HFFc6 (cell line): ENCODE data around the gene IER2. TPM values are rescaled to one million over a fixed set of nuclear protein-coding genes. Genes with fewer than 3 reads are reported as not detected.
"Not testable (repeated sequence)": the region's sequence is repeated elsewhere in the genome, so short reads cannot be mapped to it uniquely, and the experiment has no call there.

ENCODE experiments used
- DNase-seq: peaks from one replicate; pipeline ENCODE4 v3.0.0-alpha.2; 2018
- H3K27ac Mint-ChIP-seq: 2 replicates; pipeline ENCODE4 v1.8.0; 2020; ENCODE audit warnings: mild to moderate bottlenecking, mixed read lengths
- H3K27me3 Mint-ChIP-seq: 2 replicates; pipeline ENCODE4 v1.8.0; 2021; ENCODE audit warnings: mild to moderate bottlenecking, moderate library complexity, mixed read lengths; ENCODE audit not compliant: insufficient read depth
- H3K36me3 Mint-ChIP-seq: 2 replicates; pipeline ENCODE4 v1.8.0; 2021; ENCODE audit warnings: low read depth, mixed read lengths
- H3K4me1 Mint-ChIP-seq: 2 replicates; pipeline ENCODE4 v1.8.0; 2020; ENCODE audit warnings: low read depth, mixed read lengths
- H3K4me3 Mint-ChIP-seq: 2 replicates; pipeline ENCODE4 v1.8.0; 2020; ENCODE audit warnings: mild to moderate bottlenecking, moderate library complexity, mixed read lengths
- H3K9me3 Mint-ChIP-seq: 2 replicates; pipeline ENCODE4 v1.8.0; 2020; ENCODE audit warnings: mild to moderate bottlenecking, mixed read lengths
- total RNA-seq, 6 experiments: library from RNA; stranded (reverse); fragmentation: NEBNext Ultra II Directional; extraction: Animal tissue kit (Norgen Biotek cat#: 25700); gene quantifications; 2 replicates in 1 of 6; 3 replicates in 5 of 6; pipeline ENCODE4 v1.2.3, GENCODE V29; 2021
- TF ChIP-seq, protein P1 (sequence below): fragments of 200-600 bp; sonication (generic); IDR thresholded peaks from 2 replicates; pipeline ENCODE4 v1.5.0; 2021; ENCODE audit warnings: antibody characterized with exemption, mild to moderate bottlenecking

Gene IER2
- total RNA-seq, 6 experiments from 2014 or later, result 68.9 to 91.2 (median 87.7) TPM

- Mint-ChIP-seq H3K36me3 (no peaks in the 10 kb centered on the region), H3K27me3 (peaks cover 4% of the 10 kb centered on the region), H3K9me3 (no peaks in the 10 kb centered on the region), H3K27ac (peak overlapping the region; percentile 90), H3K4me3 (peak overlapping the region; percentile 48; the same call in 1 of the 2 replicates), H3K4me1 (peaks cover 71% of the 10 kb centered on the region)
- TF ChIP-seq, protein P1, sequence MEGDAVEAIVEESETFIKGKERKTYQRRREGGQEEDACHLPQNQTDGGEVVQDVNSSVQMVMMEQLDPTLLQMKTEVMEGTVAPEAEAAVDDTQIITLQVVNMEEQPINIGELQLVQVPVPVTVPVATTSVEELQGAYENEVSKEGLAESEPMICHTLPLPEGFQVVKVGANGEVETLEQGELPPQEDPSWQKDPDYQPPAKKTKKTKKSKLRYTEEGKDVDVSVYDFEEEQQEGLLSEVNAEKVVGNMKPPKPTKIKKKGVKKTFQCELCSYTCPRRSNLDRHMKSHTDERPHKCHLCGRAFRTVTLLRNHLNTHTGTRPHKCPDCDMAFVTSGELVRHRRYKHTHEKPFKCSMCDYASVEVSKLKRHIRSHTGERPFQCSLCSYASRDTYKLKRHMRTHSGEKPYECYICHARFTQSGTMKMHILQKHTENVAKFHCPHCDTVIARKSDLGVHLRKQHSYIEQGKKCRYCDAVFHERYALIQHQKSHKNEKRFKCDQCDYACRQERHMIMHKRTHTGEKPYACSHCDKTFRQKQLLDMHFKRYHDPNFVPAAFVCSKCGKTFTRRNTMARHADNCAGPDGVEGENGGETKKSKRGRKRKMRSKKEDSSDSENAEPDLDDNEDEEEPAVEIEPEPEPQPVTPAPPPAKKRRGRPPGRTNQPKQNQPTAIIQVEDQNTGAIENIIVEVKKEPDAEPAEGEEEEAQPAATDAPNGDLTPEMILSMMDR, result no peak
- DNase-seq, result peak; percentile 73
Measured at GRCh38 chr19:13169769-13170168, 19.6 kb downstream of the IER2 start.

- no peak for DNase-seq
- Mint-ChIP-seq H3K36me3 (no peaks in the 10 kb centered on the region), H3K4me1 (peaks cover 61% of the 10 kb centered on the region), H3K9me3 (no peaks in the 10 kb centered on the region), H3K27me3 (peaks cover 4% of the 10 kb centered on the region), H3K4me3 (no peak overlapping the region), H3K27ac (peak overlapping the region; percentile 58)
- TF ChIP-seq, protein P1, result no peak
Measured at GRCh38 chr19:13171146-13171545, 20.9 kb downstream of the IER2 start.

DNA sequence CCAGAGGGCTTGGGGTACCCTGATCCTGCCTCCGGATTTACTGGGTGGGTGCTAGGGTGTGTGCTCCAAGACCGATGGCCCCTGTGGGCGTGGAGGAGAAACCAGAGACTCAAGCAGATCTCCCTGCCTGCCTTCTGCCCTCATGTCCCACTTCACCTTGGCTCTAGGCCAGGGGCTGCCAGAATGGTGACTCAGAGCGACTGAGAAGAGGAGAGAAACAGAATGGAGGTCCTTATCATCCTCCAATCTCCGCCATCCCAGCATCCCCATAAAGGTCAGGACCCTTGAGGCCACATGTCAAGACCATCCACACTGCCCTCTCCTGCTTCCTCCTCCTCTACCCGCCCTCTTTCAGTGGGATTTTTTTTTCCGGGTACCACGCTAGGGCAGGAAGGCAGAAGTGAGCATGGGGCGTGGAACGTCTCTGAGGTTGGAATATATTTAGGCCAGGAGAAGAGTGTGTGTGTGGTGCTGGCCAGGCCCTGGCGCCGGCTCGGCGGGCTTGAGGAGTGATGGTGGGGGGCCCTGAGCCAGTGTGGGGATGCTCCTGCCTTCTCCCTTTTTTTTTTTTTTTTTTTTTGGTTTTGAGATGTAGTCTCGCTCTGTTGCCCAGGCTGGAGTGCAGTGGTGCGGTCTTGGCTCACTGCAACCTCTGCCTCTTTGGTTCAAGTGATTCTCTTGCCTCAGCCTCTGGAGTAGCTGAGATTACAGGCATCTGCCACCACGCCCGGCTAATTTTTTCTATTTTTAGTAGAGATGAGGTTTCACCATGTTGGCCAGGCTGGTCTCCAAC lies 22.3 kb downstream of the IER2 start:
- TF ChIP-seq, protein P1, result no peak
- Mint-ChIP-seq H3K27ac (peak overlapping the region; percentile 89), H3K4me1 (peaks cover 49% of the 10 kb centered on the region), H3K27me3 (peaks cover 3% of the 10 kb centered on the region; the same call in 1 of the 2 replicates), H3K36me3 (no peaks in the 10 kb centered on the region), H3K4me3 (peak overlapping the region; percentile 60), H3K9me3 (no peaks in the 10 kb centered on the region)
- peak; percentile 85 for DNase-seq

DNA sequence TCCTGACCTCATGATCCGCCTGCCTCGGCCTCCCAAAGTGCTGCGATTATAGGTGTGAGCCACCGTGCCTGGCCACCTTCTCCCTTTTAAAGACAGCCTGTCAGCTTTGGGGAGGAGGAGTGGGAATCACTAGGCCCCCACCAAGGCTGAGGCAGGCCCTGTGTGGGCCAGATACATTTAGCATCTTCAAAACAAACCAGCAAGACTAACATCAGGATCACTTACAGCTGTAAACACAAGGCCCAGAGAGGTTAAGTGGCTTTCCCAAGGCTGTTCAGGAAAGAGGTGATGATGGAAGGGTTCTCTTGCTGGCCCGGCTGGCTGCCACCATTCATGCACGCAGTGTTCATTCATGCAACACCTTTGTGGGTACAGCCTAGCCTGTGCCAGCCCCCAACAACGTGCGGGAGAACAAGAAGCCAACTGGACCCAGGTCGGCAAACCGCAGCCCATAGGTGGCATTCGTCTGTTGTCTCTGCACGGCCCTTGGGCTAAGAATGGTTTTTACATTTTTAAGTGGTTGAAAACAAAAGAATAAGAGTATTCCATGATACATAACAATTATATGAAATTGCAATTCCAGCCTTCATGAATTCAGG lies 23.0 kb downstream of the IER2 start:
- H3K4me3 Mint-ChIP-seq, result no peak overlapping the region
- no peak for DNase-seq
- H3K4me1 Mint-ChIP-seq, result peaks cover 42% of the 10 kb centered on the region
- no peaks in the 10 kb centered on the region for H3K9me3 Mint-ChIP-seq
- no peaks in the 10 kb centered on the region for H3K36me3 Mint-ChIP-seq
- TF ChIP-seq, protein P1, result no peak
- peak overlapping the region; percentile 89 for H3K27ac Mint-ChIP-seq
- peaks cover 3% of the 10 kb centered on the region; the same call in 1 of the 2 replicates for H3K27me3 Mint-ChIP-seq

DNA sequence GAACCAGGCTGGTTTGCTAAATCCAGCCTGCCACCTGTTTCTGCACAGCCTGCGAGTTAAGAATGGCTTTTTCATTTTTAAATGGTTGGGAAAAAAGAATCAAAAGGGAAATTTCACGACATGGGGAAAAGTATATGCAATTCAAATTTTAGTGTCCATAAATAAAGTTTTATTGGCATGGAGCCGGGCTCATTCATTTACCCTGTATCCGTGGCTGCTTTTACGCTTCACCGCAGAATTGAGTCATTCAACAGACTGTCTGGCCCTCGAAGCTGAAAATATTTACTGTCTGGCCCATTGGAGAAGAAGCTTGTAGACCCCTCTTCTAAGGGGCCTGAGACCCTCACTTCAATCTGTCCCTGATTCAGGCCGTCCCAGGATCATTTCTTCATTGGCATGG lies 26.1 kb downstream of the IER2 start:
- Mint-ChIP-seq H3K4me3 (no peak overlapping the region), H3K27me3 (peaks cover 1% of the 10 kb centered on the region; the same call in 1 of the 2 replicates), H3K4me1 (peaks cover 23% of the 10 kb centered on the region), H3K27ac (no peak overlapping the region), H3K9me3 (no peaks in the 10 kb centered on the region), H3K36me3 (no peaks in the 10 kb centered on the region)
- TF ChIP-seq, protein P1, result no peak
- no peak for DNase-seq

GRCh38 chr19:13177584-13177983 lies 27.4 kb downstream of the IER2 start:
- H3K27ac Mint-ChIP-seq, DNase-seq, H3K36me3 Mint-ChIP-seq, H3K4me3 Mint-ChIP-seq, H3K27me3 Mint-ChIP-seq, H3K9me3 Mint-ChIP-seq: not testable (repeated sequence)
- peaks cover 22% of the 10 kb centered on the region for H3K4me1 Mint-ChIP-seq

DNA sequence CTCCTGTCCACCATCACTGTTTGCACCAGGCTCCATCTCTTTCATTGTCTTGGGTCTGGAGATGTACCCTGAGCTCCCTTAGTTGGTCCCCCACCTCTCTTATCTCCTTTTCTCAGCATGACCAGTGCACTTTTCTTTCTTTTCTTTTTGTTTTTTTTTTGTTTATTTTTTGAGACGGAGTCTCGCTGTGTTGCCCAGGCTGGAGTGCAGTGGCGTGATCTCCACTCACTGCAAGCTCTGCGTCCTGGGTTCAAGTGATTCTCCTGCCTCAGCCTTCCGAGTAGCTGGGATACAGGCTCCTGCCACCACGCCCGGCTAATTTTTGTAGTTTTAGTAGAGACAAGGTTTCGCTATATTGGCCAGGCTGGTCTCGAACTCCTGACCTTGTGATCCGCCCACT lies 28.1 kb downstream of the IER2 start:
- not testable (repeated sequence) for H3K4me3 Mint-ChIP-seq, H3K27me3 Mint-ChIP-seq, H3K27ac Mint-ChIP-seq, H3K9me3 Mint-ChIP-seq, H3K36me3 Mint-ChIP-seq, DNase-seq
- H3K4me1 Mint-ChIP-seq, result peaks cover 14% of the 10 kb centered on the region
